Brain microvascular endothelial cell (primary cell): ENCODE measurements around the gene SERF2.
A peak's percentile ranks its signal among the peaks of the same experiment; 100 is the strongest.
"Not testable (repeated sequence)": the region's sequence is repeated elsewhere in the genome, so short reads cannot be mapped to it uniquely, and the experiment has no call there.

ENCODE experiments used
- DNase-seq: peaks from one replicate; pipeline ENCODE4 v3.0.0-alpha.2; 2020
- H3K27ac ChIP-seq: fragments of 250-450 bp; sonication (Bioruptor Pico); 2 replicates; pipeline ENCODE4 v1.5.1; 2020; ENCODE audit warnings: mild to moderate bottlenecking, moderate library complexity
- H3K27me3 ChIP-seq: fragments of 250-450 bp; sonication (Bioruptor Pico); replicated peaks from 2 replicates; pipeline ENCODE4 v1.5.1; 2020; ENCODE audit warnings: mild to moderate bottlenecking
- H3K36me3 ChIP-seq: fragments of 250-450 bp; sonication (Bioruptor Pico); replicated peaks from 2 replicates; pipeline ENCODE4 v1.5.1; 2020; ENCODE audit warnings: mild to moderate bottlenecking
- H3K4me3 ChIP-seq: 2 replicates; pipeline ENCODE4 v1.5.1; 2011; ENCODE audit warnings: low read depth, mild to moderate bottlenecking, control low read depth, low read length, moderate library complexity
- CTCF ChIP-seq: IDR thresholded peaks from 2 replicates; pipeline ENCODE4 v1.5.1; 2011; ENCODE audit warnings: low read depth, mild to moderate bottlenecking, moderate library complexity, low read length, control low read depth, inconsistent platforms; ENCODE audit errors: missing control alignments
- in situ Hi-C: cut with HindIII; loops from 2 replicates; pipeline ENCODE4 v1.10.0; 2017; ENCODE audit warnings: low sequenced_read_pairs, low pct_ligation_motif_present

The SERF2 gene

GRCh38 chr15:43824302-43825246 is 32.5 kb downstream of the SERF2 start, which contains the start of gene MFAP1:
TSS of gene MFAP1 (minus strand) at chr15:43824690. CDS start at chr15:43824569, 121 bp downstream.
- Histone ChIP-seq H3K27me3 (no peaks in the 10 kb centered on the region), H3K27ac (peak within 1 kb of the TSS; percentile 91), H3K4me3 (peak within 1 kb of the TSS; percentile 87), H3K36me3 (peaks cover 3% of the 10 kb centered on the region)
- peak; percentile 96 for DNase-seq
- no peak for TF ChIP-seq CTCF
- in situ Hi-C loops = no loop called here

- DNase-seq, in situ Hi-C loops, H3K4me3 ChIP-seq, H3K27me3 ChIP-seq, H3K27ac ChIP-seq, H3K36me3 ChIP-seq: not testable (repeated sequence)
Measured at GRCh38 chr15:43825305-43825704, 33.2 kb downstream of the SERF2 start.

GRCh38 chr15:43826029-43826507 is 33.9 kb downstream of the SERF2 start:
- no peak for TF ChIP-seq CTCF
- H3K36me3 ChIP-seq = no peaks in the 10 kb centered on the region
- H3K4me3 ChIP-seq = peak overlapping the region; percentile 76
- in situ Hi-C loops = no loop called here
- DNase-seq = no peak
- H3K27me3 ChIP-seq = no peaks in the 10 kb centered on the region
- no peak overlapping the region for H3K27ac ChIP-seq

- no peak for TF ChIP-seq CTCF
- H3K36me3 ChIP-seq = no peaks in the 10 kb centered on the region
- H3K4me3 ChIP-seq = peak within 1 kb of the TSS; percentile 76
- in situ Hi-C loops = no loop called here
- H3K27ac ChIP-seq = no peak within 1 kb of the TSS
- H3K27me3 ChIP-seq = no peaks in the 10 kb centered on the region
- DNase-seq = peak; percentile 53
Measured at GRCh38 chr15:43826508-43827341, 34.6 kb downstream of the SERF2 start, which contains the start of gene WDR76. TSS of gene WDR76 (plus strand) at chr15:43827002. CDS start at chr15:43827033, 31 bp downstream.

GRCh38 chr15:43828061-43828657 is 36.0 kb downstream of the SERF2 start:
- H3K27ac ChIP-seq = no peak overlapping the region
- no peaks in the 10 kb centered on the region for H3K36me3 ChIP-seq
- peak overlapping the region; percentile 76 for H3K4me3 ChIP-seq
- no peak for TF ChIP-seq CTCF
- DNase-seq = no peak
- in situ Hi-C loops = no loop called here
- H3K27me3 ChIP-seq = no peaks in the 10 kb centered on the region

GRCh38 chr15:43829951-43830540 is 37.9 kb downstream of the SERF2 start:
- H3K4me3 ChIP-seq, H3K36me3 ChIP-seq, in situ Hi-C loops, DNase-seq, H3K27me3 ChIP-seq, H3K27ac ChIP-seq: not testable (repeated sequence)

GRCh38 chr15:43830691-43831275 is 38.7 kb downstream of the SERF2 start:
- H3K27me3 ChIP-seq, DNase-seq, H3K36me3 ChIP-seq, H3K27ac ChIP-seq, in situ Hi-C loops, H3K4me3 ChIP-seq: not testable (repeated sequence)

- H3K4me3 ChIP-seq, H3K27ac ChIP-seq, H3K27me3 ChIP-seq, H3K36me3 ChIP-seq, in situ Hi-C loops, DNase-seq: not testable (repeated sequence)
Measured at GRCh38 chr15:43831519-43832052, 39.5 kb downstream of the SERF2 start.
